ENCODE data around the gene ATP12A.

GRCh38 chr13:24742977-24743376 is 62.8 kb downstream of the ATP12A start:
- TF ChIP-seq CTCF (IDR thresholded peaks at IDR 0.05) = no peak
- no peak for TF ChIP-seq POLR2A (IDR thresholded peaks at IDR 0.05)

Data from thyroid gland (tissue), 4 donors.